Esophagus squamous epithelium (tissue), 5 donors: Measurements from ENCODE around the gene GJD3. TPM values are rescaled to one million over a fixed set of nuclear protein-coding genes. Genes with fewer than 3 reads are reported as not detected.
A peak's percentile ranks its signal among the peaks of the same experiment; 100 is the strongest.

Source experiments
- DNase-seq: peaks from one replicate; lab custom pipeline; 2025; lab: John Stamatoyannopoulos, UW
- H3K27ac ChIP-seq, 4 donors: fragments of 200-600 bp; sonication (generic); one replicate each; pipeline ENCODE4 v1.5.1; 2016 to 2019; ENCODE audit warnings: mild to moderate bottlenecking in 1 of 4
- H3K27me3 ChIP-seq, 4 donors: fragments of 200-600 bp; sonication (generic); 1 replicate in 3 of 4; 2 replicates in 1 of 4; pipeline versions ENCODE4 v1.5.1 to v1.6.0; 2017 to 2021; ENCODE audit warnings: antibody characterized with exemption in 1 of 4
- H3K36me3 ChIP-seq, 3 donors: fragments of 200-600 bp; sonication (generic); one replicate each; pipeline ENCODE4 v1.5.1; 2016 to 2019
- H3K4me1 ChIP-seq, 3 donors: fragments of 200-600 bp; sonication (generic); one replicate each; pipeline ENCODE4 v1.5.1; 2017 to 2019
- H3K4me3 ChIP-seq, 4 donors: fragments of 200-600 bp; sonication (generic); 1 replicate in 3 of 4; 2 replicates in 1 of 4; pipeline ENCODE4 v1.5.1; 2016 to 2019; ENCODE audit warnings: mild to moderate bottlenecking in 2 of 4, moderate library complexity in 1 of 4
- H3K9me3 ChIP-seq, 3 donors: fragments of 200-600 bp; sonication (generic); one replicate each; pipeline ENCODE4 v1.5.1; 2016 to 2019
- CTCF ChIP-seq, 6 experiments: fragments of 450-650 bp in 4 of 6; fragments of 200-600 bp in 2 of 6; sonication (generic) in 2 of 6; IDR thresholded peaks; one replicate each; pipeline ENCODE4 v1.5.1; 2016 to 2019; ENCODE audit warnings: antibody characterized with exemption in 6 of 6, mild to moderate bottlenecking in 4 of 6, moderate library complexity in 4 of 6
- POLR2A ChIP-seq, 4 donors: fragments of 450-650 bp; IDR thresholded peaks; one replicate each; pipeline ENCODE4 v1.6.1; 2017; ENCODE audit warnings: antibody characterized with exemption in 4 of 4, mild to moderate bottlenecking in 4 of 4, moderate library complexity in 3 of 4
- WGBS, 2 donors: methylation state at CpG; one replicate each; pipeline ENCODE4 v1.1.5; 2018; 5-methylcytosine and 5-hydroxymethylcytosine counted together
- intact Hi-C: fragments of 100-400 bp; cut with DNase I; formaldehyde crosslinking; loops from one replicate; pipeline ENCODE4 v1.15.0; 2022
- total RNA-seq, 4 donors: library from RNA; depleted of rRNA; stranded (reverse); fragments of >200 nt; gene quantifications; one replicate each; pipeline ENCODE4 v1.1.0, GENCODE V29; 2016
- donor health status: DM: yes; HTN: yes; CAD: no.

Gene GJD3
- total RNA-seq, 4 donors from 2014 or later, result 0.38 to 1.7 (median 0.47) TPM; not detected in 1

GRCh38 chr17:40340880-40341807 lies 23.4 kb downstream of the GJD3 start:
- H3K9me3 ChIP-seq, result no peaks in the 10 kb centered on the region
- DNase-seq, result peak; percentile 70
- H3K36me3 ChIP-seq, result no peaks in the 10 kb centered on the region
- no peaks in the 10 kb centered on the region for H3K27me3 ChIP-seq
- peak overlapping the region; percentile 86 to 98 (median 94) for H3K27ac ChIP-seq
- 0% methylated on average over 2 to 5 of the region's 55 CpGs for WGBS, 2 donors
- H3K4me3 ChIP-seq, result peak overlapping the region; percentile 44 to 84 (median 72)
- peaks cover 40 to 99% (median 62%) of the 10 kb centered on the region in 3 donors for H3K4me1 ChIP-seq
- TF ChIP-seq POLR2A (IDR thresholded peaks at IDR 0.05), result peak in 2 of 4 donors; percentile 70 to 77
- peak in 4 of 6 experiments; percentile 10 to 34 (median 24) for TF ChIP-seq CTCF (IDR thresholded peaks at IDR 0.05)
- intact Hi-C loops, result no loop called here

- intact Hi-C loops, result no loop called here
- 87 to 93% methylated on average over 1 of the region's 1 CpG for WGBS, 2 donors
- H3K9me3 ChIP-seq, result no peaks in the 10 kb centered on the region
- peak overlapping the region; percentile 86 to 98 (median 94) for H3K27ac ChIP-seq
- TF ChIP-seq CTCF (IDR thresholded peaks at IDR 0.05) (no peak), POLR2A (IDR thresholded peaks at IDR 0.05) (no peak)
- no peaks in the 10 kb centered on the region for H3K27me3 ChIP-seq
- H3K4me3 ChIP-seq, result peak overlapping the region in 1 of 4 donors; percentile 71
- no peaks in the 10 kb centered on the region for H3K36me3 ChIP-seq
- DNase-seq, result no peak
- H3K4me1 ChIP-seq, result peaks cover 32 to 99% (median 62%) of the 10 kb centered on the region in 3 donors
Measured at GRCh38 chr17:40340327-40340726, 24.2 kb downstream of the GJD3 start.

- no peak overlapping the region for H3K4me3 ChIP-seq
- no peaks in the 10 kb centered on the region for H3K36me3 ChIP-seq
- H3K4me1 ChIP-seq, result peaks cover 30 to 99% (median 62%) of the 10 kb centered on the region in 3 donors
- H3K27ac ChIP-seq, result peak overlapping the region in 3 of 4 donors; percentile 17 to 98 (median 46)
- no peaks in the 10 kb centered on the region for H3K9me3 ChIP-seq
- 65 to 73% methylated on average over 12 to 13 of the region's 13 CpGs for WGBS, 2 donors
- DNase-seq, result no peak
- intact Hi-C loops, result no loop called here
- TF ChIP-seq CTCF (IDR thresholded peaks at IDR 0.05), result no peak
- no peak for TF ChIP-seq POLR2A (IDR thresholded peaks at IDR 0.05)
- no peaks in the 10 kb centered on the region for H3K27me3 ChIP-seq
Measured at GRCh38 chr17:40338941-40339649, 25.4 kb downstream of the GJD3 start.

- TF ChIP-seq POLR2A (IDR thresholded peaks at IDR 0.05) (no peak), CTCF (IDR thresholded peaks at IDR 0.05) (no peak)
- Histone ChIP-seq H3K27ac (peak overlapping the region in 2 of 4 donors; percentile 3 to 51), H3K4me3 (no peak overlapping the region), H3K36me3 (no peaks in the 10 kb centered on the region), H3K27me3 (no peaks in the 10 kb centered on the region), H3K9me3 (no peaks in the 10 kb centered on the region), H3K4me1 (peaks cover 26 to 99% (median 65%) of the 10 kb centered on the region in 3 donors)
- intact Hi-C loops, result no loop called here
- DNase-seq, result no peak
- WGBS, 2 donors, result 50 to 73% methylated on average over 2 to 4 of the region's 5 CpGs
Measured at GRCh38 chr17:40338058-40338457, 26.5 kb downstream of the GJD3 start.
